ENCODE measurements around the gene NAP1L5.

NAP1L5 gene

GRCh38 chr4:88720451-88721428 is 23.1 kb upstream of the NAP1L5 start:
- DNase-seq: no peak

GRCh38 chr4:88719381-88719780 is 21.8 kb upstream of the NAP1L5 start:
- DNase-seq: no peak

GRCh38 chr4:88718098-88718497 is 20.5 kb upstream of the NAP1L5 start:
- no peak for DNase-seq

GRCh38 chr4:88713782-88714181 is 16.2 kb upstream of the NAP1L5 start:
- DNase-seq: no peak

GRCh38 chr4:88709989-88710388 is 12.4 kb upstream of the NAP1L5 start:
- DNase-seq: no peak

GRCh38 chr4:88706574-88706973 is 8.9 kb upstream of the NAP1L5 start:
- DNase-seq: no peak

GRCh38 chr4:88705805-88706492 is 8.3 kb upstream of the NAP1L5 start:
- no peak for DNase-seq

- no peak for DNase-seq
Observed at GRCh38 chr4:88705223-88705622, 7.6 kb upstream of the NAP1L5 start.

GRCh38 chr4:88702782-88703181 is 5.2 kb upstream of the NAP1L5 start:
- DNase-seq: no peak

GRCh38 chr4:88698519-88698918 is 890 bp upstream of the NAP1L5 start:
- no peak for DNase-seq

GRCh38 chr4:88697141-88697540 is 488 bp downstream of the NAP1L5 start:
- peak; percentile 6 for DNase-seq

GRCh38 chr4:88696630-88697029 is 999 bp downstream of the NAP1L5 start:
- DNase-seq: no peak

GRCh38 chr4:88693792-88694191 is 3.8 kb downstream of the NAP1L5 start:
- no peak for DNase-seq

GRCh38 chr4:88690355-88690754 is 7.3 kb downstream of the NAP1L5 start:
- no peak for DNase-seq

- no peak for DNase-seq
Observed at GRCh38 chr4:88681209-88681608, 16.4 kb downstream of the NAP1L5 start.

GRCh38 chr4:88675543-88675942 is 22.1 kb downstream of the NAP1L5 start:
- no peak for DNase-seq

- no peak for DNase-seq
Observed at GRCh38 chr4:88674979-88675378, 22.6 kb downstream of the NAP1L5 start.

- DNase-seq: no peak
Observed at GRCh38 chr4:88674565-88674964, 23.1 kb downstream of the NAP1L5 start.

GRCh38 chr4:88673886-88674285 is 23.7 kb downstream of the NAP1L5 start:
- no peak for DNase-seq

- DNase-seq: peak; percentile 22
Observed at GRCh38 chr4:88672987-88673386, 24.6 kb downstream of the NAP1L5 start.

GRCh38 chr4:88661739-88662138 is 35.9 kb downstream of the NAP1L5 start:
- no peak for DNase-seq

GRCh38 chr4:88660446-88661294 is 37.0 kb downstream of the NAP1L5 start:
- DNase-seq: no peak

GRCh38 chr4:88659890-88660208 is 37.8 kb downstream of the NAP1L5 start:
- DNase-seq: no peak

All from activated CD4-positive, alpha-beta T cell treated with anti-CD3 and anti-CD28 coated beads, Interleukin-2, amount 50 U/mL, for 1 hour (primary cell).